CD4-positive, alpha-beta T cell treated with Interferon gamma for 1 hour (primary cell): ENCODE measurements around the gene MRGPRX3.
"Not testable (repeated sequence)": the region's sequence is repeated elsewhere in the genome, so short reads cannot be mapped to it uniquely, and the experiment has no call there.

Experiments used
- DNase-seq: peaks from one replicate; pipeline ENCODE4 v3.0.0-alpha.2; 2020

The MRGPRX3 gene

DNA sequence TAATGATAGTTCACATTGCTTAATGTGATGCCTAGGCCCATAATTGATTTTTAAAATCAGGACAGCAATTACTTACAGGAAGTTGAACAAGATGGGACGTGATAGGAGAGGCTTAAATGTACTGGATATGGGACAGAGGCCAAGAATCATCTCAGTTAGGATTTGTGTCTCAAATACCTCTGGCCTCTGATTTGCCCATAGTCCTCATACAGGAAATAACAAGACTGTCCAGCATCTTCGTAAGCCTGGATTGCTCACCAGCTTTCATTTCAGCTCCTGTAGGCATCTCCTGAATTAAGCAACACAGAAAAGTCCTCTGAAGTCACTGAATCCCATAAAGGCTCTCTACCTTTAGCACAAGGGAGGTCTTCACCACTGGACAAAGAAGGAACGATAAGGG is at the start of gene MRGPRX3:
MRGPRX3 (plus strand) TSS at position 231 of the 400 bp plus-strand sequence. CDS start 4,632 bp downstream, outside the sequence.
- no peak for DNase-seq

DNA sequence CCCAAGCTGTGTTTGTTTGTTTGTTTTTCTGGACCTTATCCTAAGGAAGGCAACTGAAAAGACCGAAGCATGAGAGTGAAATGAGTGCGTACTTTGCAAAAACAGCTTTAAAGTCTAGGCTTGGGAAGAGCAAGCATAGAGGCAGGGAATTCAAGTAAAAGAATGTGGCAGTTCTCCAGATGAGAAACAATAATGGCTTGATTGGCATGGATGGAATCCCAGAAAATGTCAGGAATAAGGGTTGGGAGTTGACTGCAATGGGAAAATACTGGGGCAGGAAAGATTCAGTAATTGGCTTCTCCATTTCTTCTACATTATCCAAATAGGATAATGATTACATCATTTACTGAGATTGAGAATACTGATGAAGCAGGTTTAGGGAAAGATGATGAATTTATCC is 44.0 kb upstream of the MRGPRX3 start:
- no peak for DNase-seq

DNA sequence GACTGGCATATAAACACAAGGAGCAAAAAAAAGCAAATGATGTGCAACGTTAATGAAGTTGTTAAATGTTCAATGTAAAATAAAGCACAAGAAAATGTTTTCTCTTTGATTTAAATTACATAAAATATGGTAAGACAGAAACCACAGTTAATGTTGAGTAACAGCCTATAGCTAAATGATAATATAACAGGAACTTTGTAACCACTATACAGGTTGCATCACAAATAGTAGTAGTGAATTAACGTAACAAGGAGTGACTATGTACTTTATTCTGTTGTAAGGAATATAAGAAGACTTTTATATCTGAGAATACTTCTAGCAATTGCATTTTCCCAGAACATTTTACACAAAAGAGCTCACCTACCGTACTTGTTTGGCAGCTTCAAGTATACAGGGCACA is 43.4 kb upstream of the MRGPRX3 start:
- no peak for DNase-seq

GRCh38 chr11:18091731-18092130 is 40.6 kb upstream of the MRGPRX3 start:
- no peak for DNase-seq

GRCh38 chr11:18093959-18094358 is 38.4 kb upstream of the MRGPRX3 start:
- no peak for DNase-seq

GRCh38 chr11:18100926-18101656 is 31.3 kb upstream of the MRGPRX3 start:
- DNase-seq: no peak

DNA sequence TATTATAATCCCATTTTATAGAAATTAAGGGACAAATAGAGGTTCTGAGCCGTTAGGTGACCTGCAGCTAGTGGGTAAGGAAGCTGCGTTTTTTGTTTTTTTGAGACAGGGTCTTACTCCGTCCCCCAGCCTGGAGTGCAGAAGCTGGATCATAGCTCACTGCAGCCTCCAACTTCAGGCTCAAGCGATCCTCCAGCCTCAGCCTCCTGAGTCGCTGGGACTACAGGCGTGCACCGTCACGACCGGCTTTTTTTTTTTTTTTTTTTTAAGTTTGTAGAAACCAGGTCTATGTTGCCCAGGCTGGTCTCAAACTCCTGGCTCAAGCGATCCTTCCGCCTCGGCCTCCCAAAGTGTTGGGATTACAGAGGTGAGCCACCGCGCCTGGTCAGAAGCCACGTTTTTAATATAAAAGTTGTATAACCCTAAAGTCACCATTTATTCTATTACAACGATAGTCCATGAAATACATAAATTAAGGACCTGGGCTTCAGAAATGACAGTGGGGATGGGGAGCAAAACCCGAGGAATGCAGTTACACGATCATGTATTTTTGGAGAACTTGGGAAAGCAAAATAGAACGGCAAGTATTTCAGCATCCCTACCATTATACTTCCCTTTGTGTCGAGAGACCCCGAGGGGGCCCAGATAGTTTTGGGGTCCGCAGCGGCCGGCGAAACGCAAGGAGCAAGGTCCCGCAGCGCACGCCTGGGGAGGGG is 27.1 kb upstream of the MRGPRX3 start:
- no peak for DNase-seq

GRCh38 chr11:18105802-18106574 is 26.4 kb upstream of the MRGPRX3 start, which contains the start of gene SAAL1:
Gene SAAL1 (minus strand): TSS chr11:18106082. CDS start chr11:18106041, 41 bp downstream.
- DNase-seq: peak; percentile 83

DNA sequence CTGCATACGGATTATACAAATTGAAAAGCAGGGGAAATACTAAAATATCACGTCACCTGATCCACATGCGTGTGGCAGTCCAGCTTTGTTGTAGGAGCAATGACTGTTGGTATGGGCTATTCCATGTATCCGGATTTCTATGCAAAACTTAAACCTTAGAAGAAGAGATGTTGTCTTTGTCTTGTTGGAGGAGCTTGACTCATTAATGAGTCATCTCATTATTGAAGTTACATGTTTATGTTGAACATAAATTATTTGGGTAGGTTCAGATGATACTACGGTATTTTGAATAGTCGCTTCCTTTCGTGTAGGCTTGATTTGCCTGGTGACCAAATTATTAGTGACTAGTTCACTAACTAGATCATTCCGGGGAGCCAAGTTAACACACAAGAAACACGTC is 25.7 kb upstream of the MRGPRX3 start:
- no peak for DNase-seq

GRCh38 chr11:18108254-18108653 is 24.1 kb upstream of the MRGPRX3 start:
- no peak for DNase-seq

DNA sequence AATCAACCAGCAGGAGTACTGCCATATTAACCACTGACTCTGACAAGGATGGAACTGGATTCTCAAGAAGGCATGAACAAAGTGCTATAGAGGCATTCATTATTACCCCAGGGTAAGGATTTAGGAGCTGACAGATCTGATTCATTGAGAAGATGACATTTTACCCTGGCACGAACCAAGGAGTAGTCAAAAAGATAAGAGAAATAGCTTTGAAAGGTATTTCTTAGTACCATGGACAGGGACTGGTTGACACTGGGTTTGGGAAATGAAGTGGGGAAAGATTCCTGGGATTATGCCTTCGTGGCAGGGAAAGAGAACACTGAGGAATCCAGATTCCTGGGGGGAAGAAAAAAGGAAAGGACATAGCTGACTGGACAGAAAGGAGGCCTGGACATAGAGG is 21.4 kb upstream of the MRGPRX3 start:
- no peak for DNase-seq

DNA sequence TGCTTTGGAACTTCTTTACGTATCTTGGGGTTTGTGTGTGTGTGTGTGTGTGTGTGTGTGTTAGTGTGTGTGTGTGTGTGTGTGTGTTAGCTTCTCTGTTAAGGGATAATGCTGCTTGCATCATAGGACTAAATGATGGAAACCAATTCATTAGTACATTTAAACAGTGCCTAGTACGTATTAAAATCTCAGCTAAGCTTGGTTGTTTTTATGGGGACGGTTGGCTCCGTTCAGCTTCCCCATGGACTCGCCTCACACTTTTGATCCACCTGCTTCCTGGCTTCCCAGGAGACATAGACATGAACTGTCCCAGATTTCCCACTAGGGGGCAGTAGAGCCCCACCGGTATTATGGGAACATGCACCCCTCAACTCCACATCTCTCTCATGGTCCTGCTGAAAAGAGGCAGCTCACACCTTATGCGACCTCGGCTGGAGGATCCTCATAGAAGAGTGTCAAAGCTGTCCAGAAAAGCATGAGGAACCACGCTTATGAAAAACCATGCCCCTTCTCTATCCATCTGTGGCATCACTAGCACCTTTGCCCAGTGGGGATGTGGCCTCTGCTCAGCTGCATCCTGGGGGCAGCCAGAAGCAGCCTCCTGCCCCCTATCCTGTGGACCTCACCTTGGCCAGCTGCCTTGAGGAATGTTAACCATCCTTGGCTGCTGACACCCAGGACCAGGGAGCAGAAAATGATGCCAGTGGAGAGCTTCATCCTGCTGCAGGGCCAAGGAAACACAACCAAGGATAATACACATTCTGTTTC is 16.8 kb upstream of the MRGPRX3 start:
- peak; percentile 57 for DNase-seq

DNA sequence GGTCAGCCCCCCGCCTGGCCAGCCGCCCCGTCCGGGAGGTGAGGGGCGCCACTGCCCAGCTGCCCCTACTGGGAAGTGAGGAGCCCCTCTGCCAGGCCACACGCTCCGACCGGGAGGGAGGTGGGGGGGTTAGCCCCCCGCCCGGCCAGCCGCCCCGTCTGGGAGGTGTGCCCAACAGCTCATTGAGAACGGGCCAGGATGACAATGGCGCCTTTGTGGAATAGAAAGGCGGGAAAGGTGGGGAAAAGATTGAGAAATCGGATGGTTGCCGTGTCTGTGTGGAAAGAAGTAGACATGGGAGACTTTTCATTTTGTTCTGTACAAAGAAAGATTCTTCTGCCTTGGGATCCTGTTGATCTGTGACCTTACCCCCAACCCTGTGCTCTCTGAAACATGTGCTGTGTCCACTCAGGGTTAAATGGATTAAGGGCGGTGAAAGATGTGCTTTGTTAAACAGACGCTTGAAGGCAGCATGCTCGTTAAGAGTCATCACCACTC is 11.0 kb upstream of the MRGPRX3 start:
- DNase-seq: not testable (repeated sequence)

GRCh38 chr11:18131115-18131514 is 1.3 kb upstream of the MRGPRX3 start:
- not testable (repeated sequence) for DNase-seq

GRCh38 chr11:18135308-18135707 is 2.9 kb downstream of the MRGPRX3 start:
- DNase-seq: no peak

GRCh38 chr11:18137186-18137800 is 4.9 kb downstream of the MRGPRX3 start:
- DNase-seq: no peak

- DNase-seq: no peak
These were observed 7.8 kb downstream of the MRGPRX3 start for GRCh38 chr11:18140145-18140544.

DNA sequence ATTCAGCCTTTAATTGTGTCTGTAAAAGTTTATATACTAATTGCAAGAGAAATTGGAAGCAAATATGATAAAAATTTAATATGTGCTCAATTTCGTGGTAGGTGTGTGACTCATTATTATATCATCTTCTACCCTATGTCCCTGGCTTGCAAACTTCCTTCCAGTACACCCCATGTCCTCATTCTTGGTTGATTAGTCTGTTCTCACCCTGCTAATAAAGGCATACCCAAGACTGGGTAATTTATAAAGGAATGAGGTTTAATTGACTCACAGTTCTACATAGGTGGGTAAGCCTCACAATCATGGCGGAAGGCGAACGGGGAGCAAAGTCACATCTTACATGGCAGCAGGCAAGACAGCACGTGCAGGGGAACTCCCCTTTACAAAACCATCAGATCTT is 11.9 kb downstream of the MRGPRX3 start:
- no peak for DNase-seq

GRCh38 chr11:18145025-18145424 is 12.7 kb downstream of the MRGPRX3 start:
- DNase-seq: no peak

DNA sequence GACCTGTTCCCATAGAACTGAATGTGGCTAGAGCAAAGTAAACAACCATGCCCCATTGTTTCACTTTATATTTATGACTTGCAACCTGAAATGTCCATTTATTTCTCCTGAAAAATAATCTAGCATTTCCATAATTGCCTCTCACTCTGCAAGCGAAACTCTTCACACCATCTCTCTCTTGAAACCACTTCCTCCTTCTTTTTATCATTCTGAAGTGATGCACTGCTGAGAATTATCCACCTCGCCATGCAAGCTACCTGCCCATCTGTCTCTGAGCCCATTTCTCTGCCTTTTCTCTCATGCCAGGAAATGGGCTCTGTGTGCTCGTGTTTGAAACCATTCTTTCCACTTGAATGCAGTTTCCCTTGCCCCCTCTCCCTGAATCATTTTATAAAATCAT is 13.5 kb downstream of the MRGPRX3 start:
- DNase-seq: no peak

- no peak for DNase-seq
These were observed 19.2 kb downstream of the MRGPRX3 start for GRCh38 chr11:18151581-18151980.

GRCh38 chr11:18168372-18168771 is 36.0 kb downstream of the MRGPRX3 start:
- no peak for DNase-seq
